Astrocyte of the spinal cord (primary cell): ENCODE data around the gene NDUFV2.

ENCODE experiments used
- DNase-seq: peaks from one replicate; pipeline ENCODE4 v3.0.0; 2011; ENCODE audit warnings: low read depth, low spot score
- H3K4me3 ChIP-seq: 2 replicates; pipeline ENCODE4 v1.5.1; 2011; ENCODE audit warnings: low read depth, mild to moderate bottlenecking, low read length, moderate library complexity
- in situ Hi-C: cut with HindIII; loops from 2 replicates; pipeline ENCODE4 v1.10.0; 2017; ENCODE audit warnings: low sequenced_read_pairs
- TF ChIP-seq, protein P1 (sequence below): IDR thresholded peaks from 2 replicates; pipeline ENCODE4 v1.5.1; 2012; ENCODE audit warnings: low read depth, mild to moderate bottlenecking, low read length, inconsistent platforms

The NDUFV2 gene

DNA sequence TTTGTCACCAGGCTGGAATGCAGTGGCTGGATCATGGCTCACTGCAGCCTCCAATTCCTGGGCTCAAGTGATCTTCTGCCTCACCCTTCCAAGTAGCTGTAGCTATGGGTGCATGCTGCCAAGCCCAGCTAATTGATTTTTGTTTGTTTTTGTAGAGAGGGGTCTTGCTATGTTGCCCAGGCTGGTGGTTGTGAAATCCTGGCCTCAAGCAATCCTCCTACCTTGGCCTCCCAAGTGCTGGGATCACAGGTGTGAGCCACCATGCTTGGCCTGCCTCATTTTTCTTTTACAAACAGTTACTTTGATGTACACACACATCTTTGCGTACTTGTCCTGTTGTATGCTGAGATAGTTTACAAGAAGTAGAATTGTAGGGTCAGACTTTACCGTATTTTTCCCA, 21.0 kb downstream of the NDUFV2 start:
- no peak for DNase-seq
- in situ Hi-C loops: no loop called here
- no peak overlapping the region for H3K4me3 ChIP-seq
- TF ChIP-seq, protein P1, sequence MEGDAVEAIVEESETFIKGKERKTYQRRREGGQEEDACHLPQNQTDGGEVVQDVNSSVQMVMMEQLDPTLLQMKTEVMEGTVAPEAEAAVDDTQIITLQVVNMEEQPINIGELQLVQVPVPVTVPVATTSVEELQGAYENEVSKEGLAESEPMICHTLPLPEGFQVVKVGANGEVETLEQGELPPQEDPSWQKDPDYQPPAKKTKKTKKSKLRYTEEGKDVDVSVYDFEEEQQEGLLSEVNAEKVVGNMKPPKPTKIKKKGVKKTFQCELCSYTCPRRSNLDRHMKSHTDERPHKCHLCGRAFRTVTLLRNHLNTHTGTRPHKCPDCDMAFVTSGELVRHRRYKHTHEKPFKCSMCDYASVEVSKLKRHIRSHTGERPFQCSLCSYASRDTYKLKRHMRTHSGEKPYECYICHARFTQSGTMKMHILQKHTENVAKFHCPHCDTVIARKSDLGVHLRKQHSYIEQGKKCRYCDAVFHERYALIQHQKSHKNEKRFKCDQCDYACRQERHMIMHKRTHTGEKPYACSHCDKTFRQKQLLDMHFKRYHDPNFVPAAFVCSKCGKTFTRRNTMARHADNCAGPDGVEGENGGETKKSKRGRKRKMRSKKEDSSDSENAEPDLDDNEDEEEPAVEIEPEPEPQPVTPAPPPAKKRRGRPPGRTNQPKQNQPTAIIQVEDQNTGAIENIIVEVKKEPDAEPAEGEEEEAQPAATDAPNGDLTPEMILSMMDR: no peak

DNA sequence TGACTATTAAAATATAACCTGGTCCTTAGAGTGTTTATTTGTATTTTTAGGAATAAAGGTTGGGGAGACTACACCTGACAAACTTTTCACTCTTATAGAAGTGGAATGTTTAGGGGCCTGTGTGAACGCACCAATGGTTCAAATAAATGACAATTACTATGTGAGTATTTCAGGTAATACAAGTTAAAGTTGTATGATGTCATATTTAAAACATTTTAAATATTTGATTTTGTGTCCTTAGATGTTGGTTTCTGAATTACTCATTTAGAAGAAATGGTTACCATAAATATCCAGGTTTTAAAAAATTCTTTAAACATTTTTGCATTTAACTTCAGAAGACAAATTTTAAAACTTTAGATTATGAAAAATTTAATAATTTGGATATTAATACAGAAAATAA, 22.3 kb downstream of the NDUFV2 start:
- TF ChIP-seq, protein P1: no peak
- in situ Hi-C loops: no loop called here
- no peak overlapping the region for H3K4me3 ChIP-seq
- DNase-seq: no peak

DNA sequence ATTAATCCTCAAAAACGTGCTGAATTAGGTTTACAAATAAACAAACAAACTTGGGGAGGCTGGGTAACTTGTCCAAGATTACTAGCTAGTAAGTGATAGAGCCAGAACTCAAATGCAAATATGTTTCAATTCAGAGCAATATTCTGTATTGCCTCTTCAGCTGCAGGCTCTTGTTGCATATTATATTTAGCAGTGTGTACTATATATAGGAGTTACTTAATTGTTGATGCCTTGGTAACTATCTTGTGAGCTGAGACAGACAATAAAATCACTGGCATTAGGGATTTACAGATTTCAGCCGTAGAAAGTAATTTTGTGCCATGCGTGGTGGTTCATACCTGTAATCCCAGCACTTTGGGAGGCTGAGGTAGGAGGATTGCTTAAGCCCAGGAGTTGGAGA, 23.8 kb downstream of the NDUFV2 start:
- no peak for DNase-seq
- no peak overlapping the region for H3K4me3 ChIP-seq
- TF ChIP-seq, protein P1: no peak
- in situ Hi-C loops: no loop called here

DNA sequence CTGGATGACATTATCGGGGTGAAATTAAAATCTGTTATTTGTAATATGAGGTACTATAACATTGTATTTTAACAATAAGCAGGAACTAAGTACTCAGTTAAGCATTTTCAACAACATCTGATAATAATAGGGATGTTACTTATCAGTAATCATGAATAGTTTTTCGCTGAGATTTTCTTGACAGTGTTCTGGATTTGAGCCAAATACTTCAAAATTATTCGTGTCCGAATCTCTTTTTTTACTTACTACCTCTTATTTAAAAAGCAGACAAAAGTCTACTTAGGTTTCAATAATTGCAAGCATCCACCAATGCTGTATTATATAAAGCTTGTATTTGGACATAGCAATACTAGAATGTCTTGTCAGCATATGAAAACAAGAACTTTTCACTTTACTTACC, 27.7 kb downstream of the NDUFV2 start:
- no peak overlapping the region for H3K4me3 ChIP-seq
- in situ Hi-C loops: no loop called here
- TF ChIP-seq, protein P1: no peak
- DNase-seq: no peak

DNA sequence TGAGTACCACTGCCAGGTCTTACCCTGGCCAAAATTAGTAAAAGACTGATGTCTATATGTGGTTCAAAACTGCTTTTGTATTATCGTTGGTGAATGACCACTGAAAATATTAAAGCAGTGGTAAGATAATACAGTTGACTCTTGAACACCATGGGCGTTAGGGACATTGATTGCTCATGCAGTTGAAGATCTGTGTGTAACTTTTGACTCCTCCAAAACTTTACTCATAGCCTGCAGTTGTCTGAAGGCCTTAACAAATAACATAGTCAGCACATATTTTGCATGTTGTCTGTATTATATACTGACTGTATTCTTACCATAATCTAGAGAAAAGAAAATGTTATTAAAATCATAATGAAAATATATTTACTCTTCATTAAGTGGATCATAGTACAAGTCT, 28.3 kb downstream of the NDUFV2 start:
- H3K4me3 ChIP-seq: no peak overlapping the region
- DNase-seq: no peak
- TF ChIP-seq, protein P1: no peak
- in situ Hi-C loops: no loop called here

DNA sequence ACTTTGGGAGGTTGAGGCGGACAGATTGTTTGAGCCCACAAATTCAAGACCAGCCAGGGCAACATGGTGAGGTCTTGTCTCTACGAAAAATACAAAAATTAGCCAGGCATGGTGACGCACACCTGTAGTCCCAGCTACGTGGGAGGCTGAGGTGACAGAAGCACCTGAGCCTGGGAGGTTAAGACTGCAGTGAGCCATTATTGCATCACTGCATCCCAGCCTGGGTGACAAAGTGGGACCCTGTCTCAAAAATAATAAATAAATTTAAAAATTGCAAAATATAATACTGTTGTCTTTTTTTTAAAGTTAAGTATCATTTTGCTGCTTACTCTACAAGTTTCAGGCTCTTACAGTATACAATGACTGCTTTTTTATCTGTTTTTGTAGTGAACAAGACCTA, 30.1 kb downstream of the NDUFV2 start:
- TF ChIP-seq, protein P1: no peak
- in situ Hi-C loops: no loop called here
- H3K4me3 ChIP-seq: no peak overlapping the region
- no peak for DNase-seq

DNA sequence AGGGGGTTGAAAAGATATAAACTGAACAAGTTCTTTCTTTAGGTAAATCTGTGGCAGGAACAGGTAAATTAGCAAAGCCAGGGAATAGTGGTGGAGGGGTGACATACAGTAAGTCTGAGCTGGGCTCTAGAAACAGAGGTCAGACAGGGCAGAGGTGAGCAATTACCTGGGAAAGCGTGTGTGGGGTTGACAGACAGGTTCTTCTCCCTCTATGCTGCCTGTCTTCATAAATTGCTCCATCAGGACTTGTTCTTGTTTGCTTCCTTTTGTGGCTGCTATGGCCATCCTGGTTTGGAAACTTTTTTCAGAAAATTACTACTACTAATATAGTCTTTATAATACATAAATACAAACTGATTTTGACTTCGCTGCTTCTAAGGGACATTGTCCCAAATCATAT, 30.7 kb downstream of the NDUFV2 start:
- TF ChIP-seq, protein P1: no peak
- in situ Hi-C loops: no loop called here
- H3K4me3 ChIP-seq: no peak overlapping the region
- no peak for DNase-seq
